ES-I3 (cell line): ENCODE results near the gene ENO2.

Experiments
- H3K36me3 ChIP-seq: 2 replicates; pipeline ENCODE4 v1.6.1; 2013; ENCODE audit warnings: mild to moderate bottlenecking, low read length, control low read depth, moderate library complexity; ENCODE audit not compliant: insufficient read depth
- H3K4me1 ChIP-seq: 2 replicates; pipeline ENCODE4 v1.6.1; 2013; ENCODE audit warnings: mild to moderate bottlenecking, control low read depth, low read length; ENCODE audit not compliant: insufficient read depth
- H3K9ac ChIP-seq: 2 replicates; pipeline ENCODE4 v1.6.1; 2013; ENCODE audit warnings: low read depth, mild to moderate bottlenecking, low read length, moderate library complexity
- H3K9me3 ChIP-seq: 2 replicates; pipeline ENCODE4 v1.6.1; 2013; ENCODE audit warnings: mild to moderate bottlenecking, low read length, moderate library complexity; ENCODE audit not compliant: control insufficient read depth, insufficient read depth

ENO2 gene

GRCh38 chr12:6968426-6968825 lies 54.0 kb downstream of the ENO2 start:
- no peak overlapping the region for H3K9ac ChIP-seq
- no peaks in the 10 kb centered on the region; the same call in 1 of the 2 replicates for H3K4me1 ChIP-seq
- no peaks in the 10 kb centered on the region for H3K9me3 ChIP-seq
- peaks cover 29% of the 10 kb centered on the region for H3K36me3 ChIP-seq

- Histone ChIP-seq H3K36me3 (peaks cover 39% of the 10 kb centered on the region), H3K4me1 (no peaks in the 10 kb centered on the region; the same call in 1 of the 2 replicates), H3K9ac (peak overlapping the region; percentile 94), H3K9me3 (no peaks in the 10 kb centered on the region)
These were observed 55.7 kb downstream of the ENO2 start for GRCh38 chr12:6970096-6970527.
